Measurements from ENCODE around the gene CASTOR1.
A peak's percentile ranks its signal among the peaks of the same experiment; 100 is the strongest.

The CASTOR1 gene

DNA sequence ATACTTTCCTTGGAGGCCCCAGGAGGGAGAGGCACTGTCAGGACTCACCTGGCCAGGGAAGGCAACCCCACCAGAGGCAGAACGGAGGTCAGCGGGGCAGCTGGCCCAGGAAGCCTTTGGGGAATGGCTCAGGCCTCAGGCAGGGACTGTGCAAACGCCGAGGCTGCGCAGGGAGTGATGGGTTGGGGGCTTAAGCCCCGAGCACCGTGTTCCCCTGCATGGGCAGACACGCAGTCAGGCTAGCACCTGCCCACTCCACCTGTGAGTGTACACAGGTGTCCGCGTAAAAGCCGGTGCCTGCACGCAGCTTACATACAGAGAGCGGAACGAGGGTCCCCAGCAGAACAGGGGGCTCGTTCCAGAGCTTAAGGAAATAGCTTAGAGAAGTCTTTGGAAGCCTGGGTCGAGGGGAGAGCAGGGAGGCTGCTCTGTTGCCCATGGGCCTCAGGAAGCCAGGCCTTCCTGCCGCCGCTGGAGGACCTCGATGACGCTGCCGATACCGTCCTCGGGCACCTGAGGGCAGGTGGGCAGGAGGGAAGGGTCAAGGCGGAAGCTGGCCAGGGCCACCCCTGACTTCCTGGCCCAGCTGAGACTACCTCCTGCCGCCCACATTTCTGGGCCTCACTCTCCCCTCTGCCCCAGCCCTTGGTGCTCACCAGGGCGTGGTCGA, 4.0 kb downstream of the CASTOR1 start:
- DNase-seq (ENCODE audit: low read depth in 2 of 2) = no peak

DNA sequence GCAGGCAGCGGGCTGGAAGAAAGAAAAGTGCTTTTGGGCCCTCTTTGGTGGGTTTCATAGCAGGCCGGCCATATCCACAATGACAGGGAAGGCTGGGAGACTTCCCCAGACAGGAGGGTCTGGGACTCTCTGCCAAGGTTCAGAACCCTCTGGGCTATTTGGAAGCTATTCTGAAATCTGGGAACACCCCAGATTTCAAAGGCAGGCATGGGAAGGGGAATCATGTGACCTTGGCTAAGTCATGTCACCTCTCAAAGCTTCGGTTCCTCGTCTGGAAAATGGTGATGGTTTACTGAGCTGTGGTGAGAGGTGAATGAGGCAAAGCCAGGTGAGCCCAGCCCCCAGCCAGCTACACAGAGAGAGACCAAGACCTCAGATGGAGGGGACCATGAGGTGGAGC, 4.6 kb downstream of the CASTOR1 start:
- no peak for DNase-seq (ENCODE audit: low read depth in 2 of 2)

DNA sequence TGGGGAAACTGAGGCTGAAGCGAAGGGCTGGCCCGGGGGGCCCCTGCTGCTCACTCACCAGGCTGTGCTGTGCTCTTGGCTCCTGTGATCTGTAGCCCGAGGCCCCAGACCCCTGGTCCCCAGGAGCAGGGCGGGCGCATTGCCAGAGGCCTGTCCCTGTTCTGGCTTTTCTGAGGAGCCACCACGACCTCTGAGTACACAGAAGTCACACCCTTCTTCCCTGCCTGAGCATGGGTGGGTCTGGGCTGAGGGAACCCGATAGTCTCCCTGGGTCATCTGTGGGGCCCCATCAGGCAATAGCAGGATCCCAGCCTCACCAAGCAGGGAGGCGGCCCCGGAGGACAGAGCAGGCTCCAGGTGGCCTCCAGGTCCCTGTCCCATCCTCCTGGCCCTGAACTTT, 5.1 kb downstream of the CASTOR1 start:
- DNase-seq (ENCODE audit: low read depth in 2 of 2) = no peak

DNA sequence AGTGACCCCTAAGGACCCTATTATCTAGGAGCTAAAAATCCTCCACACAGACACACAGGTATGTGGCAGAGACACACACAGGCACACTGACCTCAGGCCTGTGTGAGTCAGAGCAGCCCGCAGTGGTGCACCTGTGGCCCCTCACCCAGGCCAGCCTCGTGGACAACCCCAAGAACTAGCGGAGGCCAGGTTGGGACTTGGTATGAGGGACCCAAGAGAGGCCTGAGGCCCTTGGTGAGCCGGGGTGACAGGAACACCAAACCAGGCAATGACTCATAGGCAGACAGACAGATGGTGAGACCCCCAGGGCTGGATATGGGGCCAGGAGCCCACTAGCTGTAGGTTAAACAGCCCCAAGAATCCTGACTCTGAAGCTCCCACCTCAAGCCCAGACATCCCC, 6.0 kb downstream of the CASTOR1 start:
- no peak for DNase-seq (ENCODE audit: low read depth in 2 of 2)

DNA sequence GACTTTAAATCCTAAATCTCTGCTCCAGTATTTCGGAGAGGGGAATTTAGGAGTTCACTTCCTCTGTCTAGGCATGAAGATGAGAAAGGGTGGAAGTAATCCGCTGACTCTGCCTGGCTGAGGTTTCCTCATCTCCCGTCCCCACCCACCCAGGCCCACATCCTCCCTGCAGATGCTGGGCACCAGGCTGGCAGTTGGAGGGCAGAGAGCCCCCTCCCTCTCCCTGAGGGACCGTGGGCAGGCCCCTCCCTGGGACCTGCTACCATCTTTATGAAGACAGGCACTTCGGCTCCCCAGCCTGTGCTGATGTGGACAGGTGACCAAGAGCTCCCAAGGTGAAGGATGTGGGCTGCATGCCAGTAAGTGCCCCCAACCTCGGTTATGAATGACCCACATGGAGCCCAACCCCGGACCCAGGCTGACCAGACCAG, 6.7 kb downstream of the CASTOR1 start:
- no peak for DNase-seq (ENCODE audit: low read depth in 2 of 2)

DNA sequence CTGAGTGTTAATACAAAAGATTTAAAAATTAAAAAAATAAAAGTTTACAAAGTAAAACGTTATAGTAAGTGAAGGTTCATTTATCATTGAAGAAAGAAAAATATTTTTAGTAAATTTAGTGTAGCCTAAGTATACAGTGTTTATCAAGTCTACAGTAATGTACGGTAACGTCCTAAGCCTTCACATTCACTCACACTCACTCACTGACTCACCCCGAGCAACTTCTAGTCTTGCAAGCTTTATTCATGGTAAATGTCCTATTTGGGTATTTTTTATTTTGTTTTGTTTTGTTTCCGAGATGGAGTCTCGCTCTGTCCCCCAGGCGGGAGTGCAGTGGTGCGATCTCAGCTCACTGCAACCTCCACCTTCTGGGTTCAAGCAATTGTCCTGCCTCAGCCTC, 8.8 kb downstream of the CASTOR1 start:
- DNase-seq (ENCODE audit: low read depth in 2 of 2) = no peak

DNA sequence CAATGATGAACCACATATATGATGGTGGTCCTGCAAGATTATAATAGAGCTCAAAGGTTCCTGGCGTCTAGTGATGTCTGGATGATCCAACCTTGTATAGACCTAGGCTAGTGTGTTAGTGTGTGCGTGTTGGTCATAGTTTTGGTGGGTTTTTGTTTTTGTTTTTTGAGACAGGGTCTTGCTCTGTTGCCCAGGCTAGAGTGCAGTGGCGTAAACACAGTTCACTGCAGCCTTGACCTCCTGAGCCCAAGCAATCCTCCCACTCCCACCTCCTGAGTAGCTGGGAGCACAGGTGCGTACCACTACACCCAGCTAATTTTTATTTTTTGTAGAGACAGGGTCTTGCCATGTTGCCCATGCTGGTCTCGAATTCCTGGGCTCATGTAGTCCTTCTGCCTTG, 9.4 kb downstream of the CASTOR1 start:
- DNase-seq (ENCODE audit: low read depth in 2 of 2) = no peak

DNA sequence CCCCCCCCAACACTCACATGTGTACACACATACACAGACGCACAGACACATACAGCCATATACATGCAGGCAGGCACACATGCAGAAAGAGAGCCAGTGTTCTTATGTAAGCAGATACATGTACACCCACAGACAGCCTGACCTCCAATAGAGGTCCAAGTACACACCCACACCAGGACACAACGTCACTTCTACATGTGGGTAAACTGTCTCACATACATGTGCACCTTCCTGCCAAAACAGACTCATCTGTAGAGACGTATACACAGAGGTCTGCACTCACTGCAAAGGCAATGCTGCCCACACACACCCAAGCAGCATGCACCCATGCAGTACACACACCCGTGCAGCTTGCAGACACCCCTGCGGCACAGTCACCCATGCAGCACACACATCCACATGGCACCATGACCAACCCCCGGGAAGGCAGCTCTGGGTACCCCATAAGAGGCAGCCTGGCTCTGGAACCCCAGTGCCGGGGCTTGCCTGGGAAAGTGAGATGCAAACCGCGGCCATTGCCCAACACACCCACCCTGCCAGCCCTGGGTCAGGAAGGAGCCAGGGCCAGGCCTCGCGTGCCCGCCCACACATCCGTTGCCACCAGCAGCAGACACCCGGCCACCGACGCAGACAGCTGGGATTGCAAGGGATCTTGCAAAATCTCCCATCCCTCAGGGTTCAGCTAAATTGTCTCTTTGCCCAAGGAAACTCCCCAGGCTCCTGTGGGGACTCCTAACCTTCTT, 10.1 kb downstream of the CASTOR1 start:
- DNase-seq (ENCODE audit: low read depth in 2 of 2) = no peak

DNA sequence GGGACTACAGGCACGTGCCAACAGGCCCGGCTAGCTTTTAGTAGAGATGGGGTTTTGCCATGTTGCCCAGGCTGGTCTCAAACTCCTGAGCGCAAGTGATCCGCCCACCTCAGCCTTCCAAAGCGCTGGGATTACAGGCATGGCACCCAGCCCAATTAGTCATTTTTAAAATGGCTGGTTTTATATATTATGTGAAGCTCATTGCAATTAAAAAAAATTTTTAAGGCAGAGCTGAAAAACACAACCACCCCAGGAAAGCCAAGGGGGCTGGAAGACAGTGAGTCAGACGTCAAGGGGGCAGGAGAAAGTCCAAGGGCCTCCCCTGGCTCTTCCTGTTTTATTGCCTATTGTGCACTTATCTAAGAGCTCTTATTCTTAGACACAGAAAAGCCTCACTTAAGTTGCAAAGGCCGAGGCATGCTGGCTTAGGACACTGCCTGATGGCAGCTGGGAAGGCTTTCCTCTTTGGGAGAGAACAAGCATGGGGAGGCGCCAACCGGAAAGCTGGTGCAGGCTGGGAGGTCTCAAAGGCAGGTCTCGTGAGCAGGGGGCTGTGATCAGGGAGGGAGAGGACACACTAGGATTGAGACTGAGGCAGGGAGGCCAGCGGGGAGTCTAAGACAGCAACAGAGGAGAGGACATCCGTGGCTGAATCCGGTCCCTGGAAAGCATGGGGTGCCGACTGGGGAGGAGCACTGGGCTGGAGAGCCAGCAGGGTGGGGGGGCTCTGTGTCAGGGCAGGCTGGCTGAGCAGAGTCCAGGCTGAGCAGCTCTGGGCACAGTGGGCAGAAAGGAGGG, 11.6 kb downstream of the CASTOR1 start:
- DNase-seq (ENCODE audit: low read depth in 2 of 2) = no peak

DNA sequence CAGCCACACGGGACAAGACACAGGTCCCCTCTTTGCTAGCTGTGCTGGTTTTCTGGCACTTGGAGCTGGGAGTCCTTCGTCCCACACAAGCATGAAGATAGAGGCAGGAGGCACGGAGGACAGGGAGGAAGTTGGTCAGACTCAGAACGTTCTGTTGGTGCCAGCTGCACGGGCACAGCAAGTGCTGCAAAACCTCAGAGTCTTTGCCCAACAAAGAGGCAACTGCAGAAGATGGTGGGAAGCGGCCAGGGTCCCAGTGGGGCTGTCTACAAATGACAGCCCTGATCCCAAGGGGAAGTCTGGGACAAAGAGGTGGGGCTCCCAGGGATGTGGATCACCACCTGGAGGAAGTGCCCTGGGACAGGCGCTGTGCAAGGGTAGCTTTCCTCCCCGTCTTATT, 13.3 kb downstream of the CASTOR1 start:
- no peak for DNase-seq (ENCODE audit: low read depth in 2 of 2)

DNA sequence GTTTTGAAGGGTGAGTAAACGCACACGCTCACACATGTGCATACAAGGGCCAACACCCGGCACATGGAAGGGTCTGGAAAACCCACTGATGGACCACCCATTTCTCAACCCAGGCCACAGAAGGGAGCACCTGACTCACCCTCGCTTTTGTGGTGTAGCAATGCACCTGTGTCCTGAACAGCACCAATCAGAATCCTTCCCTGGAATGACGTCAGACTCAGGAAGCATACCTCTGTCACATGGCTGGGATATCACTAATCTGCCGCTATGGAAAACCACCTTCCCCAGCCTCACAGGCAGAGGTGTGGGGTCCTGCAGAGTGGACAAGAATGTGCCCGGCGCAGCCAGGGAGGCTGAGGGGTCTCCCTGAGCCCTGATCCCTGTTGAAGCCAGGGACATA, 13.7 kb downstream of the CASTOR1 start:
- no peak for DNase-seq (ENCODE audit: low read depth in 2 of 2)

DNA sequence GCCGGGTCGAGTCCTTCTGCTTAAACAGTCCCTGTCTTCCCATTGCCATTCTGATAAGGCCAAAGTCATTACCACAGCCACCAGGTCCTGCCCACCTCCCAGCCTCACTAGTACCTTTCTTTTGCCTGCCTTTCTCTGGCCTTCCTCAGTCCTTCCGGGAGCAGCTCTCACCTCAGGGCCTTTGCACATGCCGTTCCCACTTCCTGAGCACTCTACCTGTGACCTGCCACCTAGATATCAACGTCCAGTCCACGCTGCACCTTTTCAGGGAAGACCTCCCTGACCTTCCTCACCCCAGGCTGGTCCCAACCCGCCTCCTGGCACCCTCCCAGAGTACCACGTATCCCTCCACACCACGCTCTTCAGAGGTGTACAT, 14.9 kb downstream of the CASTOR1 start:
- DNase-seq (ENCODE audit: low read depth in 2 of 2) = no peak

DNA sequence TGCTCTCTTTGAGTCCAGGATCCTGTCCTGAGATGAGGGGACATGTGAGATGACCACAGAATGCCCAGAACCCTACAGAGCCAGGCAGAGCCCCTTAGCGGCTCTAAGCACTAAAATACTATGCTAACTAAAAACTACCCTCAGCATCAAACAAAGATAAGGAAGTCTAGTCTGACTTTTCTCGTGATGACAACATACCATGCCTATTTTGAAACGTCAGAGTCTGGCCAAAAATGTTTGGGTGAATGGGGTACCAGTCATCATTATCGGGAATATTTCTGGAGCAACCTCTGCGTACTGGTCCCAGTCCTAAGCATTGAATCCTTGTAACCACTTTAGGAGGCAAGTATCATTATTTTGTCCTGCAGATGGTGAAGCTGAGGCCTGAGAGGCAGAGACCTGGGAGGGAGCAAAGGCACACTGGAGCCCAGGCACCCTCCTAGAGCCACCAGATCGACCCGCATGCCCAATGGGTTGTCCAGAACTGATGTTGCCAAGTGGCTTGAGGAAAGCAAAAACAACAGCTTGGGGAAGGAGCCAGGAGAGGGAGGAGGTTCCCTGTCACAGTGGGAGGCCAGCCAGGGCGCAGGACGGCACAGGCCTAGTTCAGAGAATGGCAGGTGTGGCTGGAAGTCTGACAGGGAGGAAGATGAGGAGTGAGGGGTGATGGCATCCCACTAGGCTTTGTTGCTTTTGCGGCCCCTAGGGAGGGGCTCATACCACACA, 15.4 kb downstream of the CASTOR1 start:
- DNase-seq (ENCODE audit: low read depth in 2 of 2) = no peak

DNA sequence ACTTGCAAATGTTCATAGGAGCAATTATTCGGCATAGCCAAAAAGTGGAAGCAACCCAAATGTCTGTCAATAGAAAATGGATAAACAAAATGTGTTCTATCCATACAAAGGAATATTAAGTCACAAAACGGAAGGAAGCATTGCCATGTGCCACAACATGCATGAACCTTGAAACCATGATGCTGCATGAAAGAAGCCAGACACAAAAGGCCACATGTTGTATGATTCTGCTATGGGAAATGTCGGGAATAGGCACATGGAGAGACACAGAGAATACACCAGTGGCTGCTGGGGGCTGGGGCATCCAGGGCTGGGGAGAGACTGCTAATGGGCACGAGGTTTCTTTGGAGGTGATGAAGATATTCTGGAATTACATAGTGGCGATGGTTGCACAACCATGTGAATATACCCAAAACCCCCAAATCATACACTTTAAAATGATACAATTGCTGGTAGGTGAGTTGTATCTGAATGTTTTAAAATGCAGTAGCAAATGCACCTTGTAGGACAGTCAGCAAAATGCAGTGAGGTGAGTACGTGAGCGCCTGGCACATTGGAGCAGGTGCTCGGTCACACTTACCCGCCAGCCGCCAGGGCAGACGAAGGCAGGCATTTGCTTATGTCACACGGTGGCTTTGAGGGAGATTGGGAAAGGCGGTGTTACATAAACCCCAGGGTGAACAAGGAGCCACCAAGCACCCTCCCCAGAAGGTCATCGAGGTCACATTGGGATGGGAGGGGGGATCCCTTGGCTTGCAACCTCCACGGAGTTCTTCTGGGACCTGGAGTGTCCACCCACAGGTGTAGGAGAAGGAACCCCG, 16.3 kb downstream of the CASTOR1 start:
- no peak for DNase-seq (ENCODE audit: low read depth in 2 of 2)

DNA sequence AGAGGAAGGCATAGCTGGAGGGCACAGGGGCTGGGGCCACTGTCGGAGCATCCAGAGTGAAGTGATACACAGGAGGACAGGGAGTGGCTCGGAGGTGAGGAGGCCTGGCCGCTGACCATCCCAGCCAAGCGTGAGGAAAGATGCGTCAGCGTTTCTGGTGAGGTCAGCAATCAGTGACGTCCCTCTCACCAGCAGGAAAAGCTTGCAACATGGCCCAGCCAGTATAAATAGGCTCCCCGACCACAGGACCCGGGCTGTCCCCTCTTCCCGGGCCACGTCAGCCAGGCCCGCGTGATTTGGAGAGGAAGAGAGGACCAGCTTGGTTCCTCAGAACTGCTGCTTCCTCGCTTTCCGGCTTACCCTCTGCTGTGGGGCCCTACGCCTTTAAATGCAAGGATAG, 18.5 kb downstream of the CASTOR1 start:
- DNase-seq (ENCODE audit: low read depth in 2 of 2) = no peak

DNA sequence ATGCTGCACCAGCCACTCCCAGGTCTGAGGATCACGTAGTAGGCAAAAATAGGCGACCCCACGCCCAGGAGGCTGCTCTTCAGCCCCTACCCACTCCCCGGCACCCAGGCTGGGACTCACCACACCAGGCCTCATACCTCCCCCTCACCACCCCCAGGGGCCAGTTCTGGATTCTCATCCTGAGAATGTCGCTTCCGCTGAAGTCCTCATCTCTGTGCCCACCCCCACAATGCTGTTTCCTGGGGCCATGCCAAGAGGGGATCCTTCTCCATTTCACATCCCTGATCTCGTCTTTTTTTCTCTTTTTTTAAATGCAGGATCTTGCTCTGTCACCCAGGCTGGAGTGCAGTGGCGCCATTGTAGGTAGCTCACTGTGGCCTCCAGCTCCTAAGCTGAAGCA, 21.0 kb downstream of the CASTOR1 start:
- DNase-seq (ENCODE audit: low read depth in 2 of 2) = no peak

DNA sequence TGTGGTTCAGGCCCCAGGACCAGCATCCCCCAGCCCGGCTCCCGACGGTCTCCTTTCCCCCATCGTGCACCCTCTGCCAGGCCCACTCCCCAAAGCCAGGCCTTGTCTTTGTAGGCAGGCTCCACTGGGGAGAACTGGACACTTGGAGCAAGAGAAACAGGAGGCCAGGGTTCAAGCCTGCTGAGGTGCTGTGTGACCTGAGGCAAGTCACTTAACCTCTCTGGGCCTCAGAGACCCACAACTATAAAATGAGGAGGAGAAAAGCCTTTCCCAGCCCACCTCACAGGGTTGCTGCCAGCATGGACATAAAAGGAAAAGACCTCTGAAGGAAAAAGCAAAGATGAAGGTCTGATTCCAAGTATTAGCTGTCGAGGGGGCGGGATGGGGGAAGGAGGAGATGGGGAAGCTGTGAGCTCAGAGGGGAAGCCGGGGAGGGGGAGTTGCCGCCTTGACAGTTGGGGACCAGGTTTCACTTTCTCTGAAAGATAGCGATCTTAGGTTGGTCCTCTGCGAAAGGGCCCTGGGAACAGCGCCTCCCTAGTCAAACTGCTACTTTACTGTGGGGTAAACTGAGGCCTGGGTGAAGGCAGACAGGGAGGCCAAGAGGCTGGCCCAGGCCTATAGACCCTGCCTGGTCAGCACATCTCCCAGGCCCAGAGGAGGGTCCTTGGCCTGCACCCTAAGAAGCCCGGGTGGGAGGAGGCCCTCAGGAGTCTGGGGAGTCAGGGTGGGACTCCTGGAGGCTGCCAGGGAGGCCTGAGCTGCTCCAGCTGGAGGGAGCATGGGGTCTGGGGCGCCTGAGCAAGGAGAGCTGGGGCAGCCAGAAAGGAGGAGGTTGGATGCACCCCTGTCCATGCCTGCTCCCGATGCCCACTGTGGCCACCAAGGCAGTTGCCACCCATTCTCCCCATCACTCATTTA, 21.7 kb downstream of the CASTOR1 start:
- peak in 1 of 2 donors; percentile 46 for DNase-seq (ENCODE audit: low read depth in 2 of 2)

DNA sequence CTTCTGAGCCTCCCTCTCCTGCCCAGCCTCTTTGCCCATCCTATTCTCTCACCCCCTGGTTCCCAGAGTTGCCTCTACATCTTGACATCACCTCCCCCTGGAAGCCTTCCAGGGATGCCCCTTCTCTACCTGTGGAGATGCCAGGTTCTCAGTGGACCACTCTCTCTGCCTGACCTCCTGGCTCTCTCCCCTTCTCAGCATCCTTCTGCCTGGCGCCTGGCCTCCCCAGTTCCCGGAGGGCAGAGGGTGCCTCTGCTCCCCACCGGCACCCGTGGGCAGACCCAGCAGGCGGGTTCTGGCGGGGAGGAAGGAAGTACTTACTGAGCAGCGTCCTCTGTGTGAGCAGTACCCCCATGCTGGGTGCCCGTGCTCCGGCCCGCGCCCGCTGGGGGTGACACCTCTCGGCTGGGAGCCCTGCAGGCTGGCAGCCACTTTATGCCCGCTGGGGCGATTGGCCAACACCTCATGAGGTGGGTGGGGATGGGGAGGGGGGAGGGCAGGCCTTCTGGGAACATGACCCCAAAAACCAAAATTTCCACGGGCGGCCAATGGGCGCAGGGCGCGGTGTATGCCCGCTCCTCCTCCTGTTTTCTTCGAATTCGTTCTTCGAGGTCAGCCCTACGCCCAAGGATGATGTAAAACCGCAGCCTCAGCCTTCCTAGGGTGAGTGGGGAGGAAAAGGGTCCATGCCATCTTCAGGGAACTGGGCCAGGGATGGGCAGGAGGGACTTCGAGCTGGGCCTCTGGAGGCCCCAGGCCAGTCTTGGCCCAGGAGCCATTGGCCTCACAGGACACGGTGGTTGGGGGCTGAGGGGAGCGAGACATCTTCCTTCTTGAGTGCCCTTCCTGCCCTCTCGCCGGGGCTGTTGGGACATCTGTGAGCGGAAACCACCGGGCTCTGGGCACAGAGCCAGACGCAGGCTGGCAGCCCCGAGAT, 22.6 kb downstream of the CASTOR1 start, which contains the start of gene OSM:
TSS of gene OSM (minus strand) at position 407 of the 937 bp plus-strand sequence. CDS start at position 355, 52 bp downstream.
- peak; percentile 59 to 70 for DNase-seq (ENCODE audit: low read depth in 2 of 2)
